GM18868 (cell line): ENCODE results near the gene COTL1.
"Not testable (repeated sequence)": the region's sequence is repeated elsewhere in the genome, so short reads cannot be mapped to it uniquely, and the experiment has no call there.

ENCODE experiments used
- ATAC-seq: cut with Tn5 transposase; IDR thresholded peaks from one replicate; pipeline ENCODE4 v1.9.1; 2021; ENCODE audit warnings: mild to moderate bottlenecking, moderate library complexity; ENCODE audit not compliant: unreplicated experiment

The COTL1 gene

DNA sequence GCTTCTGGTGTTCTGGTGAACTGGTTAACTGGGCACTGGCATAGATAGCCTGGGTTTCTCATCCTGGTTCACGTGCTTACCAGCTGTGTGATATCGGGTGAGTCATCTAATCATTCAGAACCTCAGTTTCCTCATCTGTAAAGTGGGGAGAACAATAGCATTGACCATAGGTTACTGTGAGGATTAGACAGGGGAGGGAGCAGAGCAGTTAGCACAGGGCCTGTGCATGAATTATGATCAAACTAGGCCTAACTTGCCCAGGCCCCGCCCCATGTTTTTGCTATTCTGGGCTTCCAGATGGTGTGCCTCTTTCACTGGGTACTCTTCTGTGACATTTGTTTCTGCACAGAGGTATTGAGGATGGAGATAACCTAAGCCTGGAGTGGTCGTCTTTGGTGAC, 25.8 kb upstream of the COTL1 start:
- ATAC-seq: no peak

DNA sequence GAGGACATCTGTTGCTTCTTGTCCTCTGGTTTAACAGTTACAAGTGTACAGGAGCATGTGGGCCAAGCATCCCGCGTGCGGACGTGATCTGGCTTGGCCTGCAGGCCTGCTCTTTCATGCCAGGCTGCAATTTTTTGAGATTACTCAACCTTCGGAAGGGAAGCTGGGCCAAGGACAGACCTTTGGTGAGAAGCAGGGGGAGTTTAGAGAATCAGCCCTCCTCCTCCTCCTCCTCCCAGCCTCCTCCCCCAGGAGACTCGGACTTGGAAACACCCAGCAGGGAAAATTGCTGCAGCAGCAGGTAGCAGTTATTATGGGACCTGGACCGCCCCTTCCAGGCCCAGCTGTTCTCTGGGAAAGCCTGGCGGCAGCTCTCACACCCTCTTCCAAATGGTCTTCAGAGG, 25.3 kb upstream of the COTL1 start:
- no peak for ATAC-seq

DNA sequence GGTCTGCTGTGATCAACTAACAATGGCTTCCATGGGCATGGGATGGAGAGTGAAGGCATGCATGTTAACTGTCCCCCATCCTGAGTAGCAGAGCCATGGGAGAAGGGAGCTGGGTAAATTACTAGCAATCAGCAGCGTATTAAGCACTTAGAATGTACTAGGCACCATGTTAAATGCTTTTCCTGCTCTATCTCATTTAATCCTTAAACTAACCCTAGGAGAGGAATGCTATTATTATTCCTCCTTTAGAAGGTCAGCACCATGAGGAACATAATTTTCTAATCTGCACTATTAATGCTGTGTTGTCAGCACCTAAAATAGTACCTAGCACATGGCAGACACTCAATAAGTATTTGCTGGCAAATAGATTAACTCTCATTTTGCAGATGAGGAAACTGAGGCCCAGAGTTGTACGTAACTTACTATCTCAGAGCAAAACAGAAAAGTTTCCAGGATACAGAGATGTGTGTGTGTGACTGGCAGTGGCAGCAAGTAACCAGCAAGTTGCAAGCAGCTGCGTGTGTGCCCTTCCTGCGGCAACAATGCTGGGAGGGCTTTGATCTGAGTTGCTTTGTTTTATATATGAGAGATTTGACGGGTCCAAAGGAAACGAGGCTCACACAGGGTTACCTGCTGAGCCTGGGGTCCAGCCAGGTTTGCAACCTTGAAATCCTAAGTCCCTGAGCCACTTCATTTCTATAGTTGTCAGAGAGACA, 23.9 kb upstream of the COTL1 start:
- no peak for ATAC-seq

DNA sequence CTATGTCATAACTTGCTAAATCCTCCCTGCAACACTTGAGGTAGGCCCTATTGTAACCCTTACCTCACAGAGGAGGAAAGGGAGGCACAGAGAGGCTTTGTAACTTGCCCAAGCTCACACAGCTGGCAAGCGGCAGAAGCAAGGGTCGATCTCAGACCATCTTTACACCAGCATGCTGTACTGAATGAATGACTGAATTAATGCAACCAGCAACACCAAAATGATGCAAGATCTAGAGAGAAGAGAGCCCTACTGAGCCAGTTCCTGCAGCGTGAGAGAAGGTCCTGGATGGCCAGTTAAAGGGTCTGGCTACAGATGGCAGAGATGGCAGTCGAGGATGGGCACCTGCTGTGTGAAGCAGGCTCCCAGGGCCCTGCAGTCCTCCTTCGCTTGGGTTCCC, 22.3 kb upstream of the COTL1 start:
- ATAC-seq: no peak

DNA sequence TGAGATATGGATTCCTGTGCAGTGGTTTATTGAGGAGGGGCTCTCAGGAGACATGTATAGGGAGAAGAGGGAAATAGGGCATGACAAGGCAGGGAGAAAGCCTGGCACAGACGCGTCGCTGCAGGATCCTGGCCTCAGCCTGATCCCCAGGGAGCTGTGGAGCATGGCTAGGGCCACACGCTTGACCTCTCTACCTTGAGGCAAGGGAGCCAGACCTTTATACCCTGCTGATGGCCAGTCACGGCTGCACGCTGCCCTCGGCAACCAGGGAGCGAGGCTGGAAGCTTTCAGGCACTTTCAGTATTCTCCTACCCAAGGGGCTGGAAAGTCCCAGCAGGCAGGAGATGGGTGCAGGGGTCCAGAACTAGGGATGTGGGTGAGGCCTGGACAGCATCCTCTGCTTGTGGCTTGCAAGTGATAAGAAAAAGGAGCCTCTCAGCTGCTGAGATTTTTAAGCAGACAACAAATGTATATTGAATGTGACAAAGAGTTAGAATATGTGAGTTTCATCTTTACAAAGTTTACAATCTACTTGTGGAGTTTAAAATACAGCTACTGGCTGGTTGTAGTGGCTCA, 20.4 kb upstream of the COTL1 start:
- ATAC-seq: no peak

DNA sequence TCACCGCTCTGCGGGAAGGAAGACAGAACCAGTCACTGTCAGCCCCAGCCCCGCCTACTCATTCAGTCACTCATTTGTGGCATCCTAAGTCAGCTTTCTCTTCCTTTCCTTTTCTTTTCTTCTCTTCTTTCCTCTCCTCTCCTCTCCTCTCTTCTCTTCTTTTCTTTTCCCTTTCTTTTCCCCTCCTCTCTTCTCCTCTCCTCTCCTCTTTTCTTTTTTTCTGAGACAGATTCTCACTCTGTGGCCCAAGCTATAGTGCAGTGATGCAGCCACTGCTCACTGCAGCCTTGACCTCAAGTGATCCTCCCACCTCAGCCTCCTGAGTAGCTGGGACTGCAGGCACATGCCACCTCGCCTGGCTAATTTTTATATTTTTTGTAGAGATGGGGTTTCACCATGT, 19.8 kb upstream of the COTL1 start:
- ATAC-seq: no peak

DNA sequence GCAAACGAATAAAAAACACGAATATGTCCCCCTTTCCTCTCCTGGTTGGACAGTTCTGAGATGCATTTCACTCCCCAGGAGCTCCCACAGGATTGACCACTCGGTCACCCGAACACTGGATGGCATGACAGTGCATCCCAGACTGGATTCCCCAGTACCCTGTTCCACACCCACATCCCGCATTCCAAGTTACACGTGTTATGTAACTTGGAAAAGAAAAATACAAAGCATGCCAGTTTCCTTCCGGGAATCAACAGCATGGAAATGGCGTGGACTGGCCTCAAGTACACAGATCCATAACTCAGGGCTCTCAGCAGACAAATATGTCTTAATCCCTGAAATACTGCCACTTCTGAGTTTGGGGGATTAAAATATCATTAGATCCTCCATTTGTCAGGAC, 17.8 kb upstream of the COTL1 start:
- no peak for ATAC-seq

DNA sequence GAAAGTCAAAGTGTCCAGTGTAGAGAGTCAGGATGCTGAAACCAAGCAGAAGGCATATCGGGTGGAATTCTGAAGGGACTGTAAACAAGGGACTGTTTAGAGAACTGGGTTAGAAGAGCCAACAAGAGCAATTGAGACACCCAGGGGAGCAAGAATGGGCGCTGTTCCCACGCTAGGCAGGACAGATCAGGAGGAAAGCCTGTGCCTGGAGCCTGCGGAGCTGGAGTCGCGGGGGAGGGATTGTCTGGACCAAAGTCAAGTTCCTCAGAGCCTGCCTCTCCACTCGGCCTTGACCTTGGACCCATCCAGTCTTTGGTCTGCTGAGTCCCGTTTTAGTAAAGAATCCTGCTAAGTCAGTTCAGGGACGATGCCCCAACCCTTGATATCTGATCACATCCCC, 15.7 kb upstream of the COTL1 start:
- ATAC-seq: no peak

DNA sequence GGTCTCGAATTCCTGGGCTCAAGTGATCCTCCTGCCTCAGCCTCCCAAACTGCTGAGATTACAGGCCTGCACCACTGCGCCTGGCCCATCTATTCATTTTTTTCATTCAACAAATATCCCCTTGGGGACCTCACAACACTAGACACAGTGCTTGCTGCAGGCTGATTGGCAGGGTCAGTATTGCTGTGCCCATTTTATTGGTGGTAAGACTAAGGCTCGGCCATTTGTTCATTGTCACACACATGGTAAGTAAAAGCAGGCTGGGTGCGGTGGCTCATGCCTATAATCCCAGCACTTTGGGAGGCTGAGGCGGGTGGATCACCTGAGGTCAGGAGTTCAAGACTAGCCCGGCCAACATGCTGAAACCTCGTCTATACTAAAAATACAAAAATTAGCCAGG, 15.0 kb upstream of the COTL1 start:
- ATAC-seq: not testable (repeated sequence)

DNA sequence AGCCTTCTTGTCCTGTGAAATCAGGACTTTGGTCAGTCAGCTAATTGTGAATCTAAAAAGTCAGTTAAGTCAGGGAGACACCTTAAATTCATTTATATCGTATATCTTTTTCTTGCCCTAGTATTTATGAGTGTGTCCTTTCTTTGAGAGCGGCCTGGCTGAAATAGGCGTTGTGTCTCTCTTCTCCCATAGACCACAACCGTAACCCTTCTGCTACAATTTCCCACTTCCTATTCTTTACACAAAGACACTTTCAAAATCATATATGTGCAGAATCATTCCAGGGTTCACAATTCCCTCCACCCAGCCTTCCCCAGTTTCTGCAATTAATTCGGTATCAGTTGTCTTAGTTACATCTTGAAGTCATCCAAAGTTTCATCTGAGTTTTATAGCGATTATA, 14.0 kb upstream of the COTL1 start:
- ATAC-seq: no peak

DNA sequence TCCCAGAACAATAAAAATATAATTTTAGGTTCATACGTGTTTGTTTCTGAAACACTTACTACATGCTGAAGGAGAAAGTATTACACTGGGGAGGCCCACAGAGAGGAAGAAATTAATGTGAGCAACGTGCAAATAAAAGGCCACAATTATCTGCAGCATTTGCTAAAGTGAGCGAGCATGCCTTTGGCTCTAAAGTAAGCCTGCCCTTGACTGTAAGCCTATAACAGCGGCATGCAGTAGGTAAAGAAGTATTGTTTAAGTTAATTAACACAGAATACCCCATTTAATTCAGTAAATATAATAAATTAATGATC, 13.2 kb upstream of the COTL1 start:
- no peak for ATAC-seq

DNA sequence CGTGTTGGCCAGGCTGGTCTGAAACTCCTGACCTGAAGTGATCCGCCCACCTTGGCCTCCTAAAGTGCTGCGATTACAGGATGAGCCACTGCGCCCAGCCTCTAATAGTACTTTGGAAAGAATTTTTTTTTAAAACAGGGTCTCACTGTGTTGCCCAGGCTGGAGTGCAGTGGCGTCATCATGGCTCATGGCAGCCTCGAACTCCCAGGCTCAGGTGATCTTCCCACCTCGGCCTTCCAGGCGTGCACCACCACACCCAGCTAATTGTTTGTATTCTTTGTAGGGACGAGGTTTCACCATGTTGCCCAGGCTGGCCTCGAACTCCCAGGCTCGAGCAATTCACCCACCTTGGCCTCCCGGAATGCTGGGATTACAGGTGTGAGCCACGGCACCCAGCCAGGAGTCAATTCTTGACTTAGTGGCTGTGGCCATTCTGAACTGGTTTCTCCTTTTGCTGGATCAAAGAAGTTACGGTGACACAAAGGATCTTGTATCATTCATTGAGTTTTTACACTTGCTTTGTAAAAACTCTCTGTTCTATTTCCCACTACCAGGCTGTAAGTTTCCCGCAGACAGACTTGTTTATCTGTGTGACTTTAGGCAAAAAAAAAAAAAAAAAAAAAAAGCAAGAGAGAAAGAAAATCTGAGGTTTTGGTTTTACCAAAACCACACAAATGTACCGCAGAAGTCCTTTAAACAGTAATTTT, 12.7 kb upstream of the COTL1 start:
- ATAC-seq: no peak

DNA sequence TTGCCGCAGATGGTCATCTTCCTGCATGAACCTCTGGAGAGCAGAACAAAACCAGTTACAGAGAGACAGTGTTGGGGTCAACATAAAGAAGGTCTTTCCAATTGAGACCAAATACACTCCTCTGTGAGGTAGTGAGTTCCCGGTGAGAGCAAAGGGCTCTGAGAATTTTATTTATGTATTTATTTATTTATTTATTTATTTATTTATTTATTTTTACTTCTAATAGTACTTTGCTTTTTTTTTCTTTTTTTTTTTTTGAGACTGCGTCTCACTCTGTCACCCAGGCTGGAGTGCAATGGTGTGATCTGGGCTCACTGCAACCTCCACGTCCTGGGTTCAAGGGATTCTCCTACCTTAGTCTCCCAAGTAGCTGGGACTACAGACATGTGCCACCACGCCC, 12.1 kb upstream of the COTL1 start:
- no peak for ATAC-seq

DNA sequence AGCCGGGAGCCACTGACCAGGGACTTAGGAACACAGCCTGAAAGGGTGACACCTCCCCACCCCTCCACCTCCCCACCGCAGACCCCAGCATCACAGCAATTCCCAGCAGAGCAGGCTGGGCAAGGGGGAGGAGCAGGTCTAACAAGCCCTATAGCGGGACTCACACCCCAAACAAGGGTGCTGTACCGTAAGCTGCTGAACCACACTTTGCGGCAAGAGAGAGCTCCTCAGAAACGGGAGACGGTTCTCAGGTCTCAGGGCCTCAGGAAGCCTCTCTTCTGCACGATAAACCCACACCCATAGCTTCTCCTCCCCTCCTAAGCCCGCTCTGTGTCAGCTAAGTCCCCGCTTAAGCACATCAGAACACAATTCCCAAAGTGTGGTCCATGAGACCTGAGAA, 11.7 kb upstream of the COTL1 start:
- no peak for ATAC-seq

DNA sequence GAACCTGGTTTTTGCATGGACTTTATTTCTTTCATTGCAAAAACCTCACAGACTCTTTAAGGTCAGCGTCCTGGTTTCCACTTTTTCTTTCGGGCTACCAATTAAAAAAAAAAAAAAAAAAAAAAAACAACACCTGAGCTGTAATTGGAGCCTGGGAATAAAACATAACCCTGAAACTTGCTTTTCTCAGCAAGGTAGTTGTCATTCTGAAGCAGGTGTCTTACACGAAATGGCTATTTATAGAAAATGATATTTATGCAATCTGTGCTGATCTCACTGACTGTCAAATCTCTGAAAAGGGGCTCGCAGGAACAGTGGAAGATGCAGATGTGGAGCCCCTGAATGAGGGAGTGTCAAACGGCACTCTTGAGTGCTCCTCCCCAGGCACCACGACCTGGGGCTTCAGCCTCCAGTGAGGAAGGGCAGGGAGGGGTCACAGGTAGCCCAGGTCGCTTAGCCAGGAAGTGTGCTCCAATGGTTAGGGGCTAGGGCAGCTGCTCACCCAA, 10.4 kb upstream of the COTL1 start:
- ATAC-seq: no peak

DNA sequence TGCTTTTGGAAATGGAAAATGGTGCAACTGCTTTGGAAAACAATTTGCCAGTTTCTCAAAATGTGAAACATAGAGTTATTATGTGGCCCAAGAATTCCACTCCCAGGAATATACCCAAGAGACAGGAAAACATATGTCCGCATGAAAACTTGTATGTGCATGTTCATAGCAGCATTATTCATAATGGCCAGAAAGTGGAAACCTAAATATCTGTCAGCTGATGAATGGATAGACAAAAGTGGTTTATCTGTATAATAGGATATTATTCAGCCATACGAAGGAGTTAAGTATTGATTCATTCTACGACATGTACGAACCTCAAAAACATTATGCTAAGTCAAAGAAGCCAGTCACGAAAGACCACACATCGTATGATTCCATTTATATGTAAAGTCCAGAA, 7.7 kb upstream of the COTL1 start:
- ATAC-seq: no peak

DNA sequence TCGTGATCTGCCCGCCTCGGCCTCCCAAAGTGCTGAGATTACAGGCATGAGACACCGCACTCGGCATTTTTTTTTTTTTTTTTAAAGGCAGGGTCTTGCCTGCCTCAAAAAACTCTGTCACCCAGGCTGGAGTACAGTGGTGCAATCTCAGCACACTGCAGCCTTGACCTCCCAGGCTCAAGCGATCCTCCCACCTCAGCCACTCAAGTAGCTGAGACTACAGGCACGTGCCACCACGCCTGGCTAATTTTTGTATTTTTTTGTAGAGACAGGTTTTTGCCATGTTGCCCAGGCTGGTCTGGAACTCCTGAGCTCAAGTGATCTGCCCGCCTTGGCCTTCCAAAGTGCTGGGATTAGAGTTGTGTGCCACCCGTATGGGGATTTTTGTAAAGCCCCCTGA, 3.0 kb upstream of the COTL1 start:
- not testable (repeated sequence) for ATAC-seq

DNA sequence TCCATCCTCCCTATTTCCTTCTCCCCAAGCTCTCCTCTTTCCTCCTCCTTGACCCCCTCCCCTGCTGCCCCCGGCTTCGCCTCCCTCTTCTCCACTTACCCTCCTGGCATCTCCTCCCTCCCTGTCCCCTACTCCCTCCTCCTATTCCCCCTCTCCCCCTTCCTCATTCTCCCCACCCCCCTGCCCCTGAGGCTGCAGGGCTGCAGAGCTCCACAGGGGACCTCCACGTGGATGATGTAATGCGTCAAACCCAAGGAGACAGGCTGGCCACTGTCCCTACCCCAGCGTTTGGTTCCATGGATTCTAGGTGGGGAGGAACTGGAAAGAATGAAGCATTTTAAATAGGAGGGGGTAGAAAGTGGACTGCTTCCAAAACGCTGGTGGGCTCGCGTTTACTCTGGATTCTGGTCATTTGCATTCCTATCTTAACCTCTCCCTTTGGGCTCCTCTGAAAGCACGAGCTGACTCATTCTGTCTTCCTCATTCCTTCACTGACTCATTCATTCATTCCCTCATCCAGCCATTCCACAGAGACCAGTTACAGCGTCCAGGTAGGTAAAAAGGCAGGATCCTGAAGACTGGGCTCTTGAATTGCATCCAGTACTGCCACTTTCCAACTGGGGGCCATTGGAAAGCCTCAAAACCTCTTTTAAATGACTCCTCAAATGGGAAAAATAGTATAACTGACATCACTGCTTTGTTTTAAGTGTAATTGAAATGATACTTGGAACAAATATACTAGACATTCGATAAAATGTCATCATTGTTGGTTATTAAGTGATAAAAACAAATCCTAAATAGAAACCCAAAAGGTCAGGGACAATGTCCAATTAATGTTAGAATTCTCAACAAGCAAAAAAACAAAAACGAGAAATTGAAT, 943 bp upstream of the COTL1 start:
- no peak for ATAC-seq

DNA sequence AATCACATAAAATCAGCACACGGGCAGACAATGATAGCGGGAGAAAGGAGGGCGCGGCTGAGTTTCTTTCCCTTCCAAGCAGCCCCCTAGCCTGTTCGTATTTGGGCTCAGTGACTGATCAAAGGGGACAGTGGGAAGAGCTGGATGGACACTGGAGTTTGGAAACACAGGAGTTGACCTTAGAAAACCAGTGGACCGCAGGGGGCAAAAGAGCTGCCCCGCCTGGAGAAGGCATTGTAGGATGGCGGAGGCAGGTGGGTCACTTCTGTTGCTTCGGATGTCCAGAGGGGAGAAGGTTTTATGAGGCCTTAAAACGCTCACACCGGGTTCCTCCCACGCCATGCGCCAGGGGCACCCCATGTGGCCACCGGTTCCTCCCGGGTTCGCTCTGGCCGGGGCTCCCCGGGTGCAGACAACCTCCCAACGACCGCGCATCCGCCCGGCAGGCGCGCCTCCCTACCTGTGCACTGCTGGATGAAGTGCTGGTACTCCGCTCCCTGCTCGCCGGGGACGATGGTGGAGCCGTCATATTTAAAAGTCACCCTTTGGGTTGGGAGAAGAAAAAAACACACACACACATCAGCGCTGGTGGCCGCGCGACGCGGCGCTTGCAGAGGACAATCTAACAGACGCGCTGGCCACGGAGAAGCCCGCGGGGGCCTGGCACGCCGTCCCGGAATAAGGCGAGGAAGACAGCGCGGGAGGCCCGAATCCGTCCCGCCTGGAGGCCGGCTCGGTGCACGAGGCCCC, 662 bp downstream of the COTL1 start:
- peak; percentile 27 for ATAC-seq

DNA sequence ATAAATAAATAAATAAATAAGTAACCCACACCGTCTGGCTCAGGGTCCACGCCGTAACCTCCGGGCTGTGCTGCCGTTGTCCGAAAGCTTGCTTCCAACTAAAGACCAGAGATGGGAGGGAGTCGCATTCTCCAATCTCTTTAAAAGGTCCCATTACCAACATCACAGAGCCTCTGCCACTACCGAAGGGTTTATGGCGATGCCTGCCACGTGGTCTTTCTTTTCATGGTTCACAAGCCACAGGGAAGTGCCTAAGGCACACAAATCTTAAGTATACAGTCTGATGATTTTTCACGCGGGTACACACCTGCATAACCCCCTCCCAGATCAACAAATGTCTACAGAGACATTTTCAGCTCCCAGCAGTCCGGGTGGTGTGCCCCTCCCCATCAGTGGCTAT, 1.4 kb downstream of the COTL1 start:
- ATAC-seq: no peak
